Mesothelial cell of epicardium (in vitro differentiated cells): ENCODE measurements around the gene HYLS1. TPM values are rescaled to one million over a fixed set of nuclear protein-coding genes. Genes with fewer than 3 reads are reported as not detected.

ENCODE experiments used
- DNase-seq, 2 experiments: peaks; one replicate each; pipeline ENCODE4 v3.0.0; 2021; ENCODE audit warnings: low spot score in 2 of 2; ENCODE audit not compliant: unreplicated experiment in 2 of 2
- H3K27ac Mint-ChIP-seq: 2 replicates; pipeline ENCODE4 v1.8.0; 2021; ENCODE audit warnings: mixed read lengths
- H3K27me3 Mint-ChIP-seq: 2 replicates; pipeline ENCODE4 v1.8.0; 2021; ENCODE audit warnings: low read depth, mixed read lengths
- H3K36me3 Mint-ChIP-seq: 2 replicates; pipeline ENCODE4 v1.8.0; 2021; ENCODE audit warnings: mixed read lengths
- H3K4me1 Mint-ChIP-seq: 2 replicates; pipeline ENCODE4 v1.8.0; 2021; ENCODE audit warnings: mixed read lengths
- H3K4me3 Mint-ChIP-seq: 2 replicates; pipeline ENCODE4 v1.8.0; 2021; ENCODE audit warnings: mild to moderate bottlenecking, moderate library complexity, mixed read lengths
- H3K9me3 Mint-ChIP-seq: 2 replicates; pipeline ENCODE4 v1.8.0; 2021; ENCODE audit warnings: mixed read lengths
- total RNA-seq: library from RNA; stranded (reverse); gene quantifications from 3 replicates; pipeline ENCODE4 v1.2.1, GENCODE V29; 2021
- TF ChIP-seq, protein P1 (sequence below): fragments of 200-600 bp; sonication (generic); IDR thresholded peaks from one replicate; pipeline ENCODE4 v1.5.0; 2021; ENCODE audit warnings: antibody characterized with exemption; ENCODE audit not compliant: unreplicated experiment

The HYLS1 gene
- total RNA-seq, 1 donor from 2014 or later: 5.8 TPM

DNA sequence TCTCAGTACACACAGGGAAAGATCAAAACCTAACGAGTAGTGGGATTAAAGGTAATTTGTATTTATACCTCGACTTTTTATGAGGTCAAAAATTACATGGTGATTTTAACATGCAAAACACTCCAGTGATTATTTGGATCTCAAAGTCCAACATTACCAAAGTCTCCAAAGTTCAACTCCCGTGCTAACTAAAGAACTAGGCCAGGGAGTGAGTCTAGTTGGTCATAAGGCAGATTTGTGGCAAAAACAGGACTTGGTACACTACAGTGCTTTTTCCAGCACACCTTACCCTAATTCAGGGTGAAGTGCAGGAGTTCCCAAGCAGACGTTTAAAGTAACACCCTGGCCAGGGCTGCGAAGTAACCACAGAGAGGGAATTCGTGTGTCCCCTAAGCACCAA lies 14.4 kb downstream of the HYLS1 start:
- Mint-ChIP-seq H3K27ac (peak overlapping the region; percentile 74), H3K4me1 (peaks cover 19% of the 10 kb centered on the region), H3K4me3 (peak overlapping the region; percentile 61), H3K36me3 (peaks cover 15% of the 10 kb centered on the region), H3K27me3 (peaks cover 32% of the 10 kb centered on the region), H3K9me3 (no peaks in the 10 kb centered on the region)
- no peak for DNase-seq
- TF ChIP-seq, protein P1, sequence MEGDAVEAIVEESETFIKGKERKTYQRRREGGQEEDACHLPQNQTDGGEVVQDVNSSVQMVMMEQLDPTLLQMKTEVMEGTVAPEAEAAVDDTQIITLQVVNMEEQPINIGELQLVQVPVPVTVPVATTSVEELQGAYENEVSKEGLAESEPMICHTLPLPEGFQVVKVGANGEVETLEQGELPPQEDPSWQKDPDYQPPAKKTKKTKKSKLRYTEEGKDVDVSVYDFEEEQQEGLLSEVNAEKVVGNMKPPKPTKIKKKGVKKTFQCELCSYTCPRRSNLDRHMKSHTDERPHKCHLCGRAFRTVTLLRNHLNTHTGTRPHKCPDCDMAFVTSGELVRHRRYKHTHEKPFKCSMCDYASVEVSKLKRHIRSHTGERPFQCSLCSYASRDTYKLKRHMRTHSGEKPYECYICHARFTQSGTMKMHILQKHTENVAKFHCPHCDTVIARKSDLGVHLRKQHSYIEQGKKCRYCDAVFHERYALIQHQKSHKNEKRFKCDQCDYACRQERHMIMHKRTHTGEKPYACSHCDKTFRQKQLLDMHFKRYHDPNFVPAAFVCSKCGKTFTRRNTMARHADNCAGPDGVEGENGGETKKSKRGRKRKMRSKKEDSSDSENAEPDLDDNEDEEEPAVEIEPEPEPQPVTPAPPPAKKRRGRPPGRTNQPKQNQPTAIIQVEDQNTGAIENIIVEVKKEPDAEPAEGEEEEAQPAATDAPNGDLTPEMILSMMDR: no peak

DNA sequence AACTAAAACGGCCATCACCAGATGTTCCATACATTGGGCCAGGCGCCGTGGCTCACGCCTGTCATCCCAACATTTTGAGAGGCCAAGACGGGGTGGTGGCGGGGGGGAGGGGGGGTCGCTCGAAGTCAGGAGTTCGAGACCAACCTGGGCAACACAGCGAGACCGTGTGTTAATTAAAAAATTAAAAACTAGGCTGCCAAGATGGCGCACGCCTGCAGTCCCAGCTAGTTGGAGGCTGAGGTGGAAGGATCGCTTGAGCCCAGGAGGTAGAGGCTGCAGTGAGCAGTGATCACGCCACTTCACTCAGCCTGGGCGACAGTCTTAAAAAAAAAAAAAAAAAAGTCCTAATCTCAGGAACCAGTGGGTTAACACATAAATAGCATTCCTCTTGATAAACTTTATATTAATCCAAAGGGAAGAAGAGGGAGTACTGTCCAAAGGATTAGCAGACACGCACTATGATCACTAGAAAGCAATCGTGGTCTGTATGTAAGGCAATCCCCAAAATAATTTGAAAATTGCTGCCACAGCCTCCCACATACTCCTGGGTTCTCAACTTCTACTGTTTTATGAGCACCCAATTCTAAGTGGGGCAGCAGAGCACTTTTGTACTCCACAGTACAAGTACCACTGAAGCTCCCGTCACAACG lies 14.9 kb downstream of the HYLS1 start:
- peak overlapping the region; percentile 95 for H3K27ac Mint-ChIP-seq
- peak overlapping the region; percentile 96 for H3K4me3 Mint-ChIP-seq
- no peaks in the 10 kb centered on the region for H3K9me3 Mint-ChIP-seq
- H3K4me1 Mint-ChIP-seq: peaks cover 19% of the 10 kb centered on the region
- H3K36me3 Mint-ChIP-seq: peaks cover 15% of the 10 kb centered on the region
- no peak for DNase-seq
- TF ChIP-seq, protein P1: no peak
- peaks cover 38% of the 10 kb centered on the region for H3K27me3 Mint-ChIP-seq

DNA sequence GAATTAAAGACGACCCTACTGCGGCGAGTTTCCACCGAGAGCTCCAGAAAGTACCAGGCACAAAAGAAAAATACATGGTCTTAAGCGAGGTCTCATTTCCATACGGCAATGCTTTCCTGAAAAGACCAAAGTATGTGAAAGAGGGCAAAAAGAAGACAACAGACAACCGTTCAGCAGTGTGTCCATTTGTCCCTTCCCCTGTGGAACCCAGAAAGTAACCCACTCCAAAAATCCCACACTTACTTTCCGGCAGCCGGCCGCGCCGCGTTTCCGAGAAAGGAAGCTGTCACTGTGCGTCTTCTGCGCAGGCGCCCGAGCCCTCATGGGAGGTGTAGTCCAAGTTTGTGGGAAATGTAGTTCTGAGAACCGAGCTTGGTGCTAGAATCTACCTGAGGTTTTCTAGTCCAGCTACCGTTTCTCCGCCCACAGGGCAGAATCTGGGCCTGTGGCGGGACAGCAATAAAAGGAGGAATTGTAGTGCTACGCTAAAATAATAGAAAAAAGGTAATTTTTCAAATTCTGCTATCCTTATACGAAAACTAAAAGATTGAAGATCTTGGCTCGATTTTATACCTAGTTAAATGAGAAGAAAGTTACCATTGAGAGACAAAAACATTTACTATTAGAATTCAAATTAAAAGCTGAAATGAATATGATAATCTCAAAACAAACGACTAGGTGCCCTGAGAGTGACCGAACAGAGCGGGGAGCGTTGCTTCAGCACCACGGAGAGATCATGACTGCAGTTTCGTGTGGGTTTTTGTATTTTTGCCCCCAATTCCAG lies 15.7 kb downstream of the HYLS1 start, which contains the start of gene PUS3:
Gene PUS3 (minus strand): TSS at position 280 of the 784 bp plus-strand sequence. CDS start 6,922 bp downstream, outside the sequence.
- Mint-ChIP-seq H3K27me3 (peaks cover 45% of the 10 kb centered on the region), H3K36me3 (peaks cover 11% of the 10 kb centered on the region), H3K4me1 (peaks cover 19% of the 10 kb centered on the region), H3K27ac (peak within 1 kb of the TSS; percentile 95), H3K4me3 (peak within 1 kb of the TSS; percentile 96), H3K9me3 (no peaks in the 10 kb centered on the region)
- DNase-seq: peak; percentile 73 to 88
- TF ChIP-seq, protein P1: no peak

DNA sequence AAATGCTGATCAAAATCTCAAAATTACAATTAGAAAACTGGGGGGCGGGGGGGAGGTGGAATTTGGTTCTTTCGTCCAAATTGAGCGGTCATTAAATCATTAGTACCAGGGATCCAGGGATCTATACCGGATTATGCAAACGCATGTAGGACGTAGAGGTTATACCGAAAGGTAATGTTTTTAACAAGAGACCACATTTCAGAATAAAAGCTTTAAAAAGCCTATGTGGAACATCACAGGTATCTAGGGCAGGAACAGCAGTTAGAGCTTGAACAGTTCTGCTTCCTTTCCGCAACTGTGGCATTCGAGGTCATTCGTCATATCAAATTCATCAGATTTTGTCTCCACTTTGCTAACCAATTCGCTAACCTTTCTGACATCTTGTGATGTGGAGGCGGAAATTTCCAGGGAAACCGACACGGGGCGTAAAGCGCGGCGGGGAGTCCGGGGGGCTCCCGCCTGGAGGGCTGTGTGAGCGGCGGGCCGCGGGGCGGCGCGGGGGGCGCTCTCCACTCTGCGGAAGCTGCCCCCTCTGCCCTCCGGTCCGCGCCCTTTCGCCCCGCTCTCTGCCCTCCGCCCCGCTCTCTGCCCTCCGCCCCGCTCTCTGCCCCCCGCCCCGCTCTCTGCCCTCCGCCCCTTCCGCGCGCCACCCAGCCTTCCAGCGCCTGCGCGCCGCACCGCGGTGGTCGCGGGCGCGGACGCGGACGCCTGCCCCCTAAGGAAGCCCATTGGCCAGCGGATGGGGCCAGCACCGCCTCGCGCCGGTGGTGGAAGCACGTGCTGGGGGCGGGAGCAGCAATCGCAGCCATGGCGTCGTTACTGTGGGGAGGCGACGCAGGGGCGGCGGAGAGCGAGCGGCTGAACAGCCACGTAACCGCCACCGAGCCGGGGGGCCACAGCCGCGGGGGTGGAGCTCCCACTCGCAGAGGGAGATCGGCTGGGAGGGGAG lies 16.5 kb downstream of the HYLS1 start, which contains the start of gene DDX25:
Gene DDX25 (plus strand): TSS at position 798 of the 949 bp plus-strand sequence. CDS start 10 bp downstream, at position 808.
- Mint-ChIP-seq H3K27me3 (peaks cover 52% of the 10 kb centered on the region), H3K27ac (peak within 1 kb of the TSS; percentile 95), H3K4me3 (peak within 1 kb of the TSS; percentile 96), H3K36me3 (peaks cover 11% of the 10 kb centered on the region), H3K9me3 (no peaks in the 10 kb centered on the region), H3K4me1 (peaks cover 24% of the 10 kb centered on the region)
- TF ChIP-seq, protein P1: no peak
- DNase-seq: no peak

DNA sequence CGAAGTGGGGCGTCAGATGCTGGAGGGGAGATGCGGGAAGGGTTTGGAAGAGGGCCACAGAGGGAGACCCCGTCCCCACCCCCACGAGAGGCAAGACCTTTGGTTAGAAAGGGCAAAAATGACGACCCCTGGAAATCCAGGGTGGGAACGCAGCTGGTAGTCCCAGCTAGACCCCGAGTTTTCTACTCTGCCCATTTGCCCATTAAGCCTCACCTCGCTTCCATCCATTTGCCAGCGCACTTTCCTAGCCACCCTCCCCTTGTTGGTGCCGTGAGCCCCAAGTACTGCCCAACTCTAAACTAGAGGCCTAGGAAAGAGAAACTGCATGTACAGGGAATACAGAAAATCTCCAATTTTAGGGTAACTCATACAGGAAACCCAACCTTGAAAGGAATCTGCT lies 17.2 kb downstream of the HYLS1 start:
- no peak for DNase-seq
- H3K4me1 Mint-ChIP-seq: peaks cover 24% of the 10 kb centered on the region
- peak overlapping the region; percentile 59 for H3K4me3 Mint-ChIP-seq
- H3K27me3 Mint-ChIP-seq: peaks cover 55% of the 10 kb centered on the region
- TF ChIP-seq, protein P1: no peak
- no peaks in the 10 kb centered on the region for H3K9me3 Mint-ChIP-seq
- peaks cover 8% of the 10 kb centered on the region for H3K36me3 Mint-ChIP-seq
- no peak overlapping the region for H3K27ac Mint-ChIP-seq
